ENCODE results near the gene NOTCH4. TPM values are rescaled to one million over a fixed set of nuclear protein-coding genes. Genes with fewer than 3 reads are reported as not detected.

The NOTCH4 gene
- total and polyA plus RNA-seq, 2 experiments from 2014 or later = 0.65 to 1.2 TPM

- no peak for TF ChIP-seq EZH2phosphoT487 (IDR thresholded peaks at IDR 0.05; ENCODE audit: insufficient read depth, low read depth)
- WGBS, 2 experiments (ENCODE audit: low coverage in 1 of 2, low lambda C conversion rate in 2 of 2, missing lambda C conversion rate in 2 of 2) = 41 to 57% methylated on average over 2 of the region's 2 CpGs
- DNase-seq = no peak
- in situ Hi-C loops (cut with MboI) = loop anchor here (25.0 kb wide), 1 partner anchor 188 kb away; the partner anchor contains the start of gene BTNL2
- Histone ChIP-seq H3F3A (ENCODE audit: insufficient read depth) (no peaks in the 10 kb centered on the region), H3K9me2 (ENCODE audit: insufficient read depth) (no peaks in the 10 kb centered on the region), H3K4me3 (no peak overlapping the region), H4K20me1 (ENCODE audit: insufficient read depth) (no peaks in the 10 kb centered on the region), H2AFZ (no peak overlapping the region), H3K4me2 (ENCODE audit: unreplicated experiment) (no peak overlapping the region), H3K9ac (no peak overlapping the region), H3K9me3 (ENCODE audit: low read depth) (no peaks in the 10 kb centered on the region), H3K27ac (no peak overlapping the region), H3K79me2 (ENCODE audit: insufficient read depth) (no peaks in the 10 kb centered on the region), H3K36me3 (ENCODE audit: low read depth) (no peaks in the 10 kb centered on the region), H3K4me1 (ENCODE audit: insufficient read depth) (no peaks in the 10 kb centered on the region), H3K27me3 (replicated peaks; ENCODE audit: insufficient read depth) (no peaks in the 10 kb centered on the region)
These were observed 829 bp upstream of the NOTCH4 start for GRCh38 chr6:32224696-32225095.

DNA sequence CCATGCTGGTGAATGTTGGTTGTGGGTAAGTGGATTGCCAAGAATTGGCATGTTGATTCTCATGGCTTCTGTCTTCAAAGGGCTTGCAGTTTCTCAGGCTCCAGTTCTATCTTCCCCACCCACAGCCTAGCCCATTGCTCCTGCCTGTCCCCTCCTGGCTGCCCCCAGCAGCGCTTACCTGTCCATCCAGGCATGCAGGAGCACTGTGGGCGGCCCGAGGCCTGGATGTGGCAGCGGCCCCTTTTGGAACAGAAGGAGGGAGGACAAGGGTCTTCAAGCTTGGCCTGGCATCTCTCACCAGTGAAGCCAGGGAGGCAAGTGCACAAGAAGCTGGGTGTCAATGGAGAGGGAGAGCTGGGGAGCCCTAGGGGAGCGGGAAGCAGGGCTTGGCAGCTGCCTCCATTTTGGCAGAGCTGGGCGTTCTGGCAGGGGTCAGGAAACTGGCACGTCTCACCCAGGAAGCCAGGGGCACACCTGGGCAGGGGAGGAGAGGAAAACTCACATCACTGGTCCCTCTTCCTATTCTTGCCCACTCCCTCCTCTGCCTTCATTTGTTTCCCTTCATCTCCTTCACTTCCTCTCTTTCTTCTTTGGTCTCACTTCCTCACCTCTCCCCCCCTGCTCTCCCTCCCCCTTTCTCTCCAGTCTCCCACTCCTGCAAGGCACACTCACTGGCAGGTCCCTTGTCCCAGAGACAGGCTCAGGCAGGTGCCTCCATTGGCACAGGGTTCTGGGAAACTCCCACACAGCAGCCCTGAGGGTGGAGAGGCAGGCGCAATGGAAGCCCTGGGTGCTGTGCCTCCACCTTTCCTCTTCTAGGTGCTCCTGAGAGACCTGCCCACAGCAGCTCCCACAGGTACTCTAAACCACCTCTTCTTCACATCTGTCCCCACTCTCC, 1.3 kb downstream of the NOTCH4 start:
- Histone ChIP-seq H2AFZ (no peak overlapping the region), H3K9me2 (ENCODE audit: insufficient read depth) (no peaks in the 10 kb centered on the region), H3K36me3 (ENCODE audit: low read depth) (no peaks in the 10 kb centered on the region), H3K4me2 (ENCODE audit: unreplicated experiment) (no peak overlapping the region), H3K9me3 (ENCODE audit: low read depth) (no peaks in the 10 kb centered on the region), H3K27me3 (replicated peaks; ENCODE audit: insufficient read depth) (no peaks in the 10 kb centered on the region), H3F3A (ENCODE audit: insufficient read depth) (no peaks in the 10 kb centered on the region), H3K27ac (no peak overlapping the region), H4K20me1 (ENCODE audit: insufficient read depth) (no peaks in the 10 kb centered on the region), H3K4me3 (no peak overlapping the region), H3K4me1 (ENCODE audit: insufficient read depth) (no peaks in the 10 kb centered on the region), H3K9ac (no peak overlapping the region), H3K79me2 (ENCODE audit: insufficient read depth) (no peaks in the 10 kb centered on the region)
- 69 to 74% methylated on average over 8 of the region's 8 CpGs for WGBS, 2 experiments (ENCODE audit: low coverage in 1 of 2, low lambda C conversion rate in 2 of 2, missing lambda C conversion rate in 2 of 2)
- DNase-seq = no peak
- TF ChIP-seq EZH2phosphoT487 (IDR thresholded peaks at IDR 0.05; ENCODE audit: insufficient read depth, low read depth) = no peak
- TF ChIP-seq EZH2 (IDR thresholded peaks at IDR 0.05; ENCODE audit: insufficient read depth, poor library complexity, severe bottlenecking) = no peak
- in situ Hi-C loops (cut with MboI) = no loop called here

GRCh38 chr6:32220021-32220420, 3.8 kb downstream of the NOTCH4 start:
- Histone ChIP-seq H4K20me1 (ENCODE audit: insufficient read depth) (no peaks in the 10 kb centered on the region), H3K9me2 (ENCODE audit: insufficient read depth) (no peaks in the 10 kb centered on the region), H3K4me3 (no peak overlapping the region), H3K9ac (no peak overlapping the region), H3K4me1 (ENCODE audit: insufficient read depth) (no peaks in the 10 kb centered on the region), H2AFZ (no peak overlapping the region), H3K9me3 (ENCODE audit: low read depth) (no peaks in the 10 kb centered on the region), H3K27me3 (replicated peaks; ENCODE audit: insufficient read depth) (no peaks in the 10 kb centered on the region), H3K27ac (no peak overlapping the region), H3K79me2 (ENCODE audit: insufficient read depth) (no peaks in the 10 kb centered on the region), H3K4me2 (ENCODE audit: unreplicated experiment) (no peak overlapping the region), H3F3A (ENCODE audit: insufficient read depth) (no peaks in the 10 kb centered on the region), H3K36me3 (ENCODE audit: low read depth) (no peaks in the 10 kb centered on the region)
- DNase-seq = no peak
- TF ChIP-seq EZH2 (IDR thresholded peaks at IDR 0.05; ENCODE audit: insufficient read depth, poor library complexity, severe bottlenecking) = no peak
- TF ChIP-seq EZH2phosphoT487 (IDR thresholded peaks at IDR 0.05; ENCODE audit: insufficient read depth, low read depth) = no peak
- in situ Hi-C loops (cut with MboI) = no loop called here
- 33 to 42% methylated on average over 4 of the region's 4 CpGs for WGBS, 2 experiments (ENCODE audit: low coverage in 1 of 2, low lambda C conversion rate in 2 of 2, missing lambda C conversion rate in 2 of 2)

- Histone ChIP-seq H3K9me3 (ENCODE audit: low read depth) (no peaks in the 10 kb centered on the region), H3K4me2 (ENCODE audit: unreplicated experiment) (no peak overlapping the region), H3K4me1 (ENCODE audit: insufficient read depth) (no peaks in the 10 kb centered on the region), H3K36me3 (ENCODE audit: low read depth) (no peaks in the 10 kb centered on the region), H3K27me3 (replicated peaks; ENCODE audit: insufficient read depth) (no peaks in the 10 kb centered on the region), H3K79me2 (ENCODE audit: insufficient read depth) (no peaks in the 10 kb centered on the region), H2AFZ (no peak overlapping the region), H3K27ac (no peak overlapping the region), H3K4me3 (no peak overlapping the region), H3K9me2 (ENCODE audit: insufficient read depth) (no peaks in the 10 kb centered on the region), H3F3A (ENCODE audit: insufficient read depth) (no peaks in the 10 kb centered on the region), H3K9ac (no peak overlapping the region), H4K20me1 (ENCODE audit: insufficient read depth) (no peaks in the 10 kb centered on the region)
- TF ChIP-seq EZH2 (IDR thresholded peaks at IDR 0.05; ENCODE audit: insufficient read depth, poor library complexity, severe bottlenecking) (no peak), EZH2phosphoT487 (IDR thresholded peaks at IDR 0.05; ENCODE audit: insufficient read depth, low read depth) (no peak)
- in situ Hi-C loops (cut with MboI) = no loop called here
- DNase-seq = no peak
- WGBS, 2 experiments (ENCODE audit: low coverage in 1 of 2, low lambda C conversion rate in 2 of 2, missing lambda C conversion rate in 2 of 2) = 53% methylated on average over 7 of the region's 7 CpGs
These were observed 5.7 kb downstream of the NOTCH4 start for GRCh38 chr6:32218167-32218566.
